H1 (cell line): ENCODE results near the gene HDHD3. TPM values are rescaled to one million over a fixed set of nuclear protein-coding genes. Genes with fewer than 3 reads are reported as not detected.

Experiments
- CHD7 ChIP-seq: fragments of 300-600 bp; sonication (generic); IDR thresholded peaks from 2 replicates; pipeline ENCODE4 v1.7.1; 2012; ENCODE audit warnings: low read length, moderate library complexity, mild to moderate bottlenecking, inconsistent platforms; ENCODE audit not compliant: insufficient replicate concordance
- MAFK ChIP-seq: IDR thresholded peaks from 2 replicates; pipeline ENCODE4 v1.6.1; 2012; ENCODE audit warnings: low read depth, mild to moderate bottlenecking, improper control_type of control experiment, low read length
- NANOG ChIP-seq: IDR thresholded peaks from 2 replicates; pipeline ENCODE4 v1.6.1; 2011; ENCODE audit warnings: low read length, low read depth, mild to moderate bottlenecking, inconsistent platforms; ENCODE audit not compliant: insufficient read depth, poor library complexity, severe bottlenecking
- RAD21 ChIP-seq, 2 experiments: IDR thresholded peaks in 1 of 2; conservative IDR thresholded peaks in 1 of 2; 2 replicates each; pipeline ENCODE4 v1.6.1; 2011; ENCODE audit warnings: low read depth in 2 of 2, low read length in 2 of 2, improper control_type of control experiment in 1 of 2, inconsistent platforms in 1 of 2, mild to moderate bottlenecking in 1 of 2, moderate library complexity in 1 of 2
- SIRT6 ChIP-seq: IDR thresholded peaks from one replicate; pipeline ENCODE4 v1.7.1; 2012; ENCODE audit warnings: low read length, inconsistent platforms
- TAF7 ChIP-seq: optimal IDR thresholded peaks from 2 replicates; pipeline ENCODE3; 2011; ENCODE audit warnings: low read depth, mild to moderate bottlenecking, inconsistent platforms, low read length, moderate library complexity, borderline replicate concordance
- TBP ChIP-seq: IDR thresholded peaks from 2 replicates; pipeline ENCODE4 v1.6.1; 2011; ENCODE audit warnings: low read depth, low read length, improper control_type of control experiment
- polyA plus RNA-seq, 7 experiments: library from polyadenylated mRNA; depleted of rRNA in 3 of 7; stranded (reverse) in 5 of 7; unstranded in 2 of 7; fragments of >200 nt in 5 of 7; fragments of 200-250 nt in 2 of 7; gene quantifications; 1 replicate in 5 of 7; 2 replicates in 1 of 7; 4 replicates in 1 of 7; pipeline versions ENCODE4 v1.2.1 to v1.2.3, GENCODE V29; 2011 to 2013; ENCODE audit warnings: missing spikeins in 2 of 7, mixed read lengths in 2 of 7
- total RNA-seq: library from RNA; stranded (reverse); fragmentation: NEBNext Ultra II Directional; extraction: Animal tissue kit (Norgen Biotek cat#: 25700); gene quantifications from 2 replicates; pipeline ENCODE4 v1.2.1, GENCODE V29; 2021
- TF ChIP-seq, protein P1 (sequence below): IDR thresholded peaks from 2 replicates; pipeline ENCODE4 v1.6.1; 2012; ENCODE audit warnings: inconsistent platforms

The HDHD3 gene
- total and polyA plus RNA-seq, 2 of the 8 experiments (the other 6 are each of a cell fraction or from before 2014, with no cell fraction given): 12.1 to 25.3 TPM

GRCh38 chr9:113376634-113377567, at the start of gene HDHD3 (continued):
- TF ChIP-seq CHD7 (no peak), NANOG (no peak), RAD21 (IDR thresholded peaks at IDR 0.05 in 1 of 2, conservative IDR thresholded peaks at IDR 0.05 in 1 of 2; ENCODE audit: low read depth in 2 of 2, low read length in 2 of 2) (no peak), TBP (peak; percentile 58; the same call in 1 of the 2 replicates), SIRT6 (no peak), TAF7 (peak; percentile 37), MAFK (no peak)
- TF ChIP-seq, protein P1, sequence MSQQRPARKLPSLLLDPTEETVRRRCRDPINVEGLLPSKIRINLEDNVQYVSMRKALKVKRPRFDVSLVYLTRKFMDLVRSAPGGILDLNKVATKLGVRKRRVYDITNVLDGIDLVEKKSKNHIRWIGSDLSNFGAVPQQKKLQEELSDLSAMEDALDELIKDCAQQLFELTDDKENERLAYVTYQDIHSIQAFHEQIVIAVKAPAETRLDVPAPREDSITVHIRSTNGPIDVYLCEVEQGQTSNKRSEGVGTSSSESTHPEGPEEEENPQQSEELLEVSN: no peak
